K562 (cell line): Measurements from ENCODE around the gene ACSL5. TPM values are rescaled to one million over a fixed set of nuclear protein-coding genes. Genes with fewer than 3 reads are reported as not detected.

ENCODE experiments used
- CREB1 ChIP-seq, 2 experiments: sonication (generic) in 1 of 2; formaldehyde crosslinking in 1 of 2; IDR thresholded peaks; 2 replicates each; pipeline versions ENCODE4 v1.6.1 to v1.8.0; 2012 to 2022; ENCODE audit warnings: inconsistent platforms in 1 of 2, mild to moderate bottlenecking in 1 of 2, missing genetic modification reagents in 1 of 2, moderate library complexity in 1 of 2
- CTBP1 ChIP-seq: fragments of 450-650 bp; IDR thresholded peaks from 2 replicates; pipeline ENCODE4 v1.6.1; 2016; ENCODE audit warnings: borderline replicate concordance
- E2F8 ChIP-seq: fragments of 450-650 bp; IDR thresholded peaks from 2 replicates; pipeline ENCODE4 v1.7.1; 2018; ENCODE audit warnings: mild to moderate bottlenecking, low read depth; ENCODE audit not compliant: partially characterized antibody
- EZH2 ChIP-seq: IDR thresholded peaks from 2 replicates; pipeline ENCODE4 v1.6.1; 2012; ENCODE audit warnings: low read depth, mild to moderate bottlenecking, inconsistent platforms, low read length, borderline replicate concordance
- FOXM1 ChIP-seq, 2 experiments: fragments of 450-650 bp in 1 of 2; sonication (generic) in 1 of 2; formaldehyde crosslinking in 1 of 2; IDR thresholded peaks; 2 replicates each; pipeline versions ENCODE4 v1.6.1 to v1.9.0; 2017 to 2022; ENCODE audit warnings: low read depth in 2 of 2, mild to moderate bottlenecking in 2 of 2, missing genetic modification reagents in 1 of 2, moderate library complexity in 1 of 2
- GMEB1 ChIP-seq: fragments of 250-450 bp; sonication (Bioruptor Pico); IDR thresholded peaks from 2 replicates; pipeline ENCODE4 v1.4.0; 2020; ENCODE audit warnings: mild to moderate bottlenecking
- NFIC ChIP-seq: fragments of 450-650 bp; IDR thresholded peaks from 2 replicates; pipeline ENCODE4 v1.6.1; 2017; ENCODE audit warnings: mild to moderate bottlenecking, inconsistent platforms
- POLR2A ChIP-seq: fragments of 450-650 bp; conservative IDR thresholded peaks from 2 replicates; pipeline ENCODE4 v1.6.1; 2016
- POLR2H ChIP-seq: IDR thresholded peaks from 2 replicates; pipeline ENCODE4 v1.6.1; 2016; ENCODE audit warnings: missing genetic modification characterization, low read depth, mild to moderate bottlenecking, control low read depth, missing compliant biosample characterization, moderate library complexity
- REST ChIP-seq, 2 experiments: fragments of 450-650 bp; formaldehyde crosslinking in 1 of 2; IDR thresholded peaks; 2 replicates each; pipeline versions ENCODE4 v1.4.0 to v1.6.1; 2014 to 2020; ENCODE audit warnings: mild to moderate bottlenecking in 2 of 2, borderline replicate concordance in 1 of 2, low read depth in 1 of 2
- SRSF1 ChIP-seq: fragments of 200-400 bp; formaldehyde crosslinking; IDR thresholded peaks from 2 replicates; pipeline ENCODE4 v1.6.1; 2017; ENCODE audit warnings: mild to moderate bottlenecking, low read depth, low read length, moderate library complexity
- ZNF133 ChIP-seq: fragments of 250-450 bp; sonication (Bioruptor Pico); IDR thresholded peaks from 2 replicates; pipeline ENCODE4 v1.4.0; 2020; ENCODE audit warnings: mild to moderate bottlenecking
- ZNF445 ChIP-seq: fragments of 250-450 bp; sonication (Bioruptor Pico); IDR thresholded peaks from 2 replicates; pipeline ENCODE4 v1.4.0; 2020; ENCODE audit warnings: low read depth, mild to moderate bottlenecking, moderate library complexity
- ZNF551 ChIP-seq: fragments of 250-450 bp; sonication (Bioruptor Pico); IDR thresholded peaks from 2 replicates; pipeline ENCODE4 v1.5.0; 2021; ENCODE audit warnings: mild to moderate bottlenecking, moderate library complexity
- polyA plus RNA-seq, 8 experiments: library from polyadenylated mRNA; depleted of rRNA in 4 of 8; stranded (reverse) in 5 of 8; unstranded in 3 of 8; fragments of >200 nt; fragmentation: Nextera tagmentation in 2 of 8; fragmentation: Illumina TruSeq in 1 of 8; extraction: Ambion mirVana in 2 of 8; extraction: Trizol in 1 of 8; gene quantifications; 2 replicates each; pipeline versions ENCODE4 v1.2.1 to v1.2.3, GENCODE V29; 2011 to 2014; ENCODE audit warnings: inconsistent platforms in 1 of 8, missing spikeins in 1 of 8
- total RNA-seq, 7 experiments: library from RNA; depleted of rRNA in 6 of 7; stranded (reverse); fragments of >200 nt in 6 of 7; fragmentation: Illumina TruSeq in 2 of 7; extraction: Trizol in 2 of 7; gene quantifications; 2 replicates each; pipeline versions ENCODE4 v1.2.1 to v1.2.3, GENCODE V29; 2011 to 2021; ENCODE audit warnings: low replicate concordance in 1 of 7

ACSL5 gene
- total and polyA plus RNA-seq, 9 of the 15 experiments (the other 6 are each of a cell fraction or from before 2014, with no cell fraction given): 0.19 to 1.4 (median 0.55) TPM

DNA sequence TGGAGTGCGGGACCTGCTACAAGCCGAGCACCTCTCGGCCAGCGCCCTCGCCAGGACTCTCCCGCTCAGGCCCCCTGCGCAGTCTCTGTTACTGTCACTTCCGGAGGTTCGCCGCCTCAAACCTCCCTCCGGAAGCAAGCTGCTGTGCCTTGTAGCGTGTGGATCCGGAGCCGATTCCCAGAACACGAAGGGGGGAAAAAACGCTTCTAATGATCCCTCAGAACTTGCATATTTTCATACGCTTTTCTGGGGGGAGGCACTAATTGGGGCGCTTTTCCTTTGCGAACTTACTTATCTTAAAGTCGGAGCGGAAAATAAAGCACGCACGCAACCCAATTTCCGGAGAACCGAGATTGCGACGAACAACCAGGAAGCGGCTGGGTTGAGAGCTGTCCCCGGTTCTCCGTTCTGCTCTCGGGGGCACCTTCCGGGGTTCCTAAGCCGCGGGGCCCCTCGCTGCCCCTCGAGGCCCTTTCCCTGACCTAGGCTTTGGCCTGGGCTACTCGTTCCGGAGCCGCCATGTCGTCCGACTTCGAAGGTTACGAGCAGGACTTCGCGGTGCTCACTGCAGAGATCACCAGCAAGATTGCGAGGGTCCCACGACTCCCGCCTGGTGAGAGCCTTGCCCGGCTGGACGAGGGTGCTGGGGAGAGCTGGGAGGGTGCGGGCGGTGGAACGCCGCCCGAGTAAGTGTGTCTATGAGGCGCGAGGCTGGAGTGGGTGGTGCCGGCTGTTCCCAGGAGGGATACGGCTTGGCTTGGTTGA lies 73.1 kb downstream of the ACSL5 start, which contains the start of the genes VTI1A and ZDHHC6 (continued):
- TF ChIP-seq CREB1 (IDR thresholded peaks at IDR 0.05) (peak; percentile 33; the same call in 1 of the 2 replicates), CREB1 (CRISPR knock-in tag; IDR thresholded peaks at IDR 0.05) (peak; percentile 37; the same call in 1 of the 2 replicates), NFIC (peak; percentile 25; the same call in 1 of the 2 replicates), CTBP1 (peak; percentile 50; the same call in 1 of the 2 replicates), EZH2 (no peak), POLR2A (peak; percentile 65), GMEB1 (CRISPR knock-in tag) (no peak), POLR2H (peak; percentile 36; the same call in 1 of the 2 replicates), FOXM1 (IDR thresholded peaks at IDR 0.05; ENCODE audit: low read depth) (peak; percentile 66), FOXM1 (CRISPR knock-in tag; IDR thresholded peaks at IDR 0.05; ENCODE audit: low read depth) (no peak), ZNF133 (CRISPR knock-in tag) (no peak), SRSF1 (no peak), E2F8 (peak; percentile 98), ZNF551 (CRISPR knock-in tag) (no peak), REST (IDR thresholded peaks at IDR 0.05; ENCODE audit: borderline replicate concordance) (peak; percentile 36; the same call in 1 of the 2 replicates), REST (CRISPR knock-in tag; IDR thresholded peaks at IDR 0.05; ENCODE audit: low read depth) (no peak), ZNF445 (no peak)
